Transverse colon (tissue), 4 donors: ENCODE data around the gene ERC2. TPM values are rescaled to one million over a fixed set of nuclear protein-coding genes. Genes with fewer than 3 reads are reported as not detected.

Experiments
- DNase-seq: peaks from one replicate; pipeline ENCODE4 v3.0.0-alpha.2; 2019
- H3K27ac ChIP-seq, 4 donors: fragments of 200-600 bp; sonication (generic); 2 replicates each; pipeline ENCODE4 v1.5.1; 2016 to 2018; ENCODE audit warnings: inconsistent platforms in 4 of 4
- H3K27me3 ChIP-seq: fragments of 200-600 bp; sonication (generic); 2 replicates; pipeline ENCODE4 v1.5.1; 2017; ENCODE audit warnings: inconsistent platforms
- H3K36me3 ChIP-seq, 4 donors: fragments of 200-600 bp; sonication (generic); 2 replicates each; pipeline ENCODE4 v1.5.1; 2017 to 2019; ENCODE audit warnings: inconsistent platforms in 4 of 4
- H3K4me1 ChIP-seq, 4 donors: fragments of 200-600 bp; sonication (generic); 2 replicates each; pipeline ENCODE4 v1.5.1; 2017 to 2020; ENCODE audit warnings: inconsistent platforms in 4 of 4
- H3K4me3 ChIP-seq, 4 donors: fragments of 200-600 bp; sonication (generic); 1 replicate in 1 of 4; 2 replicates in 3 of 4; pipeline versions ENCODE4 v1.5.1 to v1.6.1; 2017 to 2019; ENCODE audit warnings: inconsistent platforms in 4 of 4
- H3K9me3 ChIP-seq, 2 donors: fragments of 200-600 bp; sonication (generic); 2 replicates each; pipeline ENCODE4 v1.5.1; 2017 to 2019; ENCODE audit warnings: inconsistent platforms in 2 of 2
- EP300 ChIP-seq: sonication (generic); formaldehyde crosslinking; IDR thresholded peaks from one replicate; pipeline ENCODE4 v1.6.1; 2017; ENCODE audit warnings: antibody characterized with exemption, low read depth
- POLR2A ChIP-seq: fragments of 450-650 bp; IDR thresholded peaks from one replicate; pipeline ENCODE4 v1.6.1; 2016; ENCODE audit warnings: antibody characterized with exemption, mild to moderate bottlenecking, moderate library complexity
- POLR2AphosphoS5 ChIP-seq, 3 donors: sonication (generic); formaldehyde crosslinking; IDR thresholded peaks; one replicate each; pipeline ENCODE4 v1.6.1; 2016; ENCODE audit warnings: antibody characterized with exemption in 3 of 3
- WGBS, 2 donors: methylation state at CpG; one replicate each; pipeline ENCODE4 v1.1.5; 2018; ENCODE audit warnings: low coverage in 1 of 2; 5-methylcytosine and 5-hydroxymethylcytosine counted together
- in situ Hi-C, 4 donors: fragments of 200-750 bp; cut with MboI; loops; one replicate each; pipeline versions ENCODE4 v1.15.0 to v1.15.1; 2017; ENCODE audit warnings: low sequenced_read_pairs in 3 of 4, low pct_ligation_motif_present in 1 of 4, low pct_unique_long_range_greater_than_20kb in 1 of 4
- intact Hi-C: fragments of 100-400 bp; cut with DNase I; formaldehyde crosslinking; loops from one replicate; pipeline ENCODE4 v1.15.1; 2023; ENCODE audit warnings: low total_unique reads
- total RNA-seq, 4 donors: library from RNA; depleted of rRNA; stranded (reverse); fragments of >200 nt; gene quantifications; one replicate each; pipeline ENCODE4 v1.1.0, GENCODE V29; 2016
- TF ChIP-seq, protein P1 (sequence below), 5 experiments: fragments of 200-600 bp in 3 of 5; fragments of 450-650 bp in 2 of 5; sonication (generic) in 3 of 5; IDR thresholded peaks; 1 replicate in 2 of 5; 2 replicates in 3 of 5; pipeline ENCODE4 v1.5.1; 2016 to 2017; ENCODE audit warnings: antibody characterized with exemption in 5 of 5, inconsistent platforms in 3 of 5, mild to moderate bottlenecking in 2 of 5, moderate library complexity in 1 of 5

ERC2 gene
- total RNA-seq, 4 donors from 2014 or later, result 0.41 to 1.3 TPM; not detected in 2

GRCh38 chr3:56491566-56491965 lies 23.3 kb upstream of the ERC2 start:
- intact Hi-C loops, result no loop called here
- DNase-seq, result no peak
- WGBS, 2 donors, result 57 to 73% methylated on average over 2 of the region's 2 CpGs
- TF ChIP-seq, protein P1, sequence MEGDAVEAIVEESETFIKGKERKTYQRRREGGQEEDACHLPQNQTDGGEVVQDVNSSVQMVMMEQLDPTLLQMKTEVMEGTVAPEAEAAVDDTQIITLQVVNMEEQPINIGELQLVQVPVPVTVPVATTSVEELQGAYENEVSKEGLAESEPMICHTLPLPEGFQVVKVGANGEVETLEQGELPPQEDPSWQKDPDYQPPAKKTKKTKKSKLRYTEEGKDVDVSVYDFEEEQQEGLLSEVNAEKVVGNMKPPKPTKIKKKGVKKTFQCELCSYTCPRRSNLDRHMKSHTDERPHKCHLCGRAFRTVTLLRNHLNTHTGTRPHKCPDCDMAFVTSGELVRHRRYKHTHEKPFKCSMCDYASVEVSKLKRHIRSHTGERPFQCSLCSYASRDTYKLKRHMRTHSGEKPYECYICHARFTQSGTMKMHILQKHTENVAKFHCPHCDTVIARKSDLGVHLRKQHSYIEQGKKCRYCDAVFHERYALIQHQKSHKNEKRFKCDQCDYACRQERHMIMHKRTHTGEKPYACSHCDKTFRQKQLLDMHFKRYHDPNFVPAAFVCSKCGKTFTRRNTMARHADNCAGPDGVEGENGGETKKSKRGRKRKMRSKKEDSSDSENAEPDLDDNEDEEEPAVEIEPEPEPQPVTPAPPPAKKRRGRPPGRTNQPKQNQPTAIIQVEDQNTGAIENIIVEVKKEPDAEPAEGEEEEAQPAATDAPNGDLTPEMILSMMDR (IDR thresholded peaks at IDR 0.05), result no peak
- TF ChIP-seq POLR2AphosphoS5 (IDR thresholded peaks at IDR 0.05) (no peak), EP300 (no peak), POLR2A (no peak)
- H3K4me1 ChIP-seq, result no peaks in the 10 kb centered on the region
- no peaks in the 10 kb centered on the region for H3K36me3 ChIP-seq
- peaks cover 10% of the 10 kb centered on the region for H3K27me3 ChIP-seq
- no peak overlapping the region for H3K27ac ChIP-seq
- no peak overlapping the region for H3K4me3 ChIP-seq
- H3K9me3 ChIP-seq, result no peaks in the 10 kb centered on the region
- in situ Hi-C loops, result no loop called here

GRCh38 chr3:56488812-56489600 lies 20.7 kb upstream of the ERC2 start:
- H3K36me3 ChIP-seq, result no peaks in the 10 kb centered on the region
- in situ Hi-C loops (no loop called here), intact Hi-C loops (no loop called here)
- no peak overlapping the region for H3K27ac ChIP-seq
- no peaks in the 10 kb centered on the region for H3K4me1 ChIP-seq
- peaks cover 6% of the 10 kb centered on the region for H3K27me3 ChIP-seq
- DNase-seq, result no peak
- no peaks in the 10 kb centered on the region for H3K9me3 ChIP-seq
- WGBS, 2 donors, result 53 to 64% methylated on average over 3 to 8 of the region's 8 CpGs
- H3K4me3 ChIP-seq, result no peak overlapping the region
- TF ChIP-seq POLR2A, result no peak
- no peak for TF ChIP-seq EP300
- TF ChIP-seq, protein P1 (IDR thresholded peaks at IDR 0.05), result no peak
- no peak for TF ChIP-seq POLR2AphosphoS5 (IDR thresholded peaks at IDR 0.05)

GRCh38 chr3:56484525-56485032 lies 16.3 kb upstream of the ERC2 start:
- H3K27me3 ChIP-seq, result peaks cover 21% of the 10 kb centered on the region
- H3K27ac ChIP-seq, result no peak overlapping the region
- in situ Hi-C loops, result no loop called here
- 59 to 70% methylated on average over 2 of the region's 2 CpGs for WGBS, 2 donors
- intact Hi-C loops, result no loop called here
- H3K4me3 ChIP-seq, result no peak overlapping the region
- no peaks in the 10 kb centered on the region for H3K4me1 ChIP-seq
- no peak for TF ChIP-seq POLR2AphosphoS5 (IDR thresholded peaks at IDR 0.05)
- TF ChIP-seq EP300, result no peak
- TF ChIP-seq, protein P1 (IDR thresholded peaks at IDR 0.05), result no peak
- no peak for TF ChIP-seq POLR2A
- no peaks in the 10 kb centered on the region for H3K9me3 ChIP-seq
- DNase-seq, result no peak
- no peaks in the 10 kb centered on the region for H3K36me3 ChIP-seq

- H3K36me3 ChIP-seq, result no peaks in the 10 kb centered on the region
- DNase-seq, result no peak
- H3K9me3 ChIP-seq, result no peaks in the 10 kb centered on the region
- in situ Hi-C loops, result no loop called here
- no peak overlapping the region for H3K4me3 ChIP-seq
- intact Hi-C loops, result no loop called here
- TF ChIP-seq, protein P1 (IDR thresholded peaks at IDR 0.05), result no peak
- TF ChIP-seq POLR2A (no peak), EP300 (no peak), POLR2AphosphoS5 (IDR thresholded peaks at IDR 0.05) (no peak)
- WGBS, 2 donors, result 18 to 44% methylated on average over 2 to 4 of the region's 4 CpGs
- no peak overlapping the region for H3K27ac ChIP-seq
- H3K27me3 ChIP-seq, result peaks cover 19% of the 10 kb centered on the region
- no peaks in the 10 kb centered on the region for H3K4me1 ChIP-seq
Observed at GRCh38 chr3:56484122-56484521, 15.9 kb upstream of the ERC2 start.
